PC-3 (cell line): Measurements from ENCODE around the gene JAZF1. TPM values are rescaled to one million over a fixed set of nuclear protein-coding genes. Genes with fewer than 3 reads are reported as not detected.

Experiments
- ATAC-seq: fragments of 200-7000 bp; cut with Tn5 transposase; 2 replicates; pipeline ENCODE4 v1.9.1; 2020; ENCODE audit warnings: mild to moderate bottlenecking, moderate library complexity
- BruUV-seq: library from RNA; stranded (reverse); fragments of 400-500 nt; replicated peaks from 2 replicates; lab custom pipeline; 2021; lab: Mats Ljungman, UMichigan
- CTCF ChIA-PET: fragments of 300-600 bp; sonication (Branson Sonifier 250); formaldehyde crosslinking; loops from one replicate; lab custom pipeline; 2022; ENCODE audit warnings: antibody characterized with exemption; lab: Charles Lee
- POLR2A ChIA-PET: fragments of 300-600 bp; sonication (Branson Sonifier 250); formaldehyde crosslinking; loops from one replicate; lab custom pipeline; 2022; ENCODE audit warnings: antibody characterized with exemption; ENCODE audit not compliant: unreplicated experiment; lab: Charles Lee
- DNase-seq: peaks from one replicate; pipeline ENCODE4 v3.0.0-alpha.2; 2015
- H2AFZ ChIP-seq: fragments of 300-600 bp; sonication (generic); 2 replicates; pipeline ENCODE4 v1.6.0; 2016; ENCODE audit warnings: antibody characterized with exemption, low read length
- H3F3A ChIP-seq: fragments of 300-600 bp; sonication (generic); one replicate; pipeline ENCODE4 v1.6.0; 2017; ENCODE audit warnings: antibody characterized with exemption, low read length, control low read depth, mild to moderate bottlenecking; ENCODE audit not compliant: unreplicated experiment
- H3K27ac ChIP-seq: fragments of 300-600 bp; sonication (generic); 2 replicates; pipeline ENCODE4 v1.5.1; 2016; ENCODE audit warnings: mild to moderate bottlenecking, low read length
- H3K27me3 ChIP-seq: fragments of 300-600 bp; sonication (generic); 2 replicates; pipeline ENCODE4 v1.6.1; 2016; ENCODE audit warnings: low read length, mixed read lengths
- H3K36me3 ChIP-seq: fragments of 300-600 bp; sonication (generic); 2 replicates; pipeline ENCODE4 v1.6.1; 2016; ENCODE audit warnings: low read depth, mixed run types, low read length, mixed read lengths
- H3K4me1 ChIP-seq: fragments of 300-600 bp; sonication (generic); 2 replicates; pipeline ENCODE4 v1.5.1; 2016; ENCODE audit warnings: low read length; ENCODE audit not compliant: insufficient read depth
- H3K4me2 ChIP-seq: fragments of 300-600 bp; sonication (generic); 2 replicates; pipeline ENCODE4 v1.6.0; 2016; ENCODE audit warnings: low read length
- H3K4me3 ChIP-seq: fragments of 300-600 bp; sonication (generic); 2 replicates; pipeline ENCODE4 v1.5.1; 2016; ENCODE audit warnings: mild to moderate bottlenecking, low read length, mixed read lengths
- H3K79me2 ChIP-seq: fragments of 300-600 bp; sonication (generic); 2 replicates; pipeline ENCODE4 v1.6.1; 2017; ENCODE audit warnings: low read length, mixed read lengths
- H3K9ac ChIP-seq: fragments of 300-600 bp; sonication (generic); 2 replicates; pipeline ENCODE4 v1.6.0; 2016; ENCODE audit warnings: mild to moderate bottlenecking, low read length
- H3K9me2 ChIP-seq: fragments of 300-600 bp; sonication (generic); replicated peaks from 2 replicates; pipeline ENCODE4 v1.6.1; 2016; ENCODE audit warnings: mixed run types, low read length, mixed read lengths
- H3K9me3 ChIP-seq: fragments of 300-600 bp; sonication (generic); 2 replicates; pipeline ENCODE4 v1.6.1; 2016; ENCODE audit warnings: low read length, mixed read lengths
- H4K20me1 ChIP-seq: fragments of 300-600 bp; sonication (generic); 2 replicates; pipeline ENCODE4 v1.6.1; 2016; ENCODE audit warnings: low read length, mixed read lengths
- EZH2 ChIP-seq: fragments of 300-600 bp; sonication (generic); IDR thresholded peaks from one replicate; pipeline ENCODE4 v1.6.1; 2017; ENCODE audit warnings: antibody characterized with exemption, mild to moderate bottlenecking, low read length; ENCODE audit not compliant: unreplicated experiment
- EZH2phosphoT487 ChIP-seq: fragments of 300-600 bp; sonication (generic); IDR thresholded peaks from 2 replicates; pipeline ENCODE4 v1.6.1; 2018; ENCODE audit warnings: mild to moderate bottlenecking, antibody characterized with exemption, low read length, borderline replicate concordance
- intact Hi-C: fragments of 100-400 bp; cut with micrococcal nuclease; formaldehyde crosslinking; loops from 2 replicates; pipeline ENCODE4 v1.9.0; 2023
- total RNA-seq: library from RNA; depleted of rRNA; stranded (reverse); fragments of >200 nt; gene quantifications from 2 replicates; pipeline ENCODE4 v1.2.3, GENCODE V29; 2014
- TF ChIP-seq, protein P1 (sequence below): fragments of 300-600 bp; sonication (generic); conservative IDR thresholded peaks from 2 replicates; pipeline ENCODE4 v1.5.1; 2017; ENCODE audit warnings: antibody characterized with exemption, low read depth, mild to moderate bottlenecking, low read length

The JAZF1 gene
- total RNA-seq, 1 experiment from 2014 or later: 2.3 TPM

DNA sequence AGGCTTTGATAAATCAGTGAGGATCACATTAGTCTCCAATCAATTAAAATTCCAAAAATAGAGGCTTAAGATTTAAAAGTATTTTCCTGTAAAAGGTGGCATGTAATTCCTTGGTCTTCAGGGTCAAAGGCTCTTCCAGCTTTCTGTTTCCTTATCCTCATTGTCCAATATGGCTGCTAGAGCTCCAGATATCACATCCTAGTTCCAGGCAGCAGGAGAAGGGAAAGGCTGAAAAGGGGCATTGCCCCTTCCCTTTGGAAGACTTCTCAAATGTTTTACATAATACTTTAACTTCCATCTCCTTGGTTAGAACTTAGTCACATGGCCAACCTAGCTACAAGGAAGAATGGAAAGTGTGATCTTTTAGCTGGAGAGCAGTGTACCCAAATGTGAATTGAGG lies 39.2 kb upstream of the JAZF1 start:
- Histone ChIP-seq H3K4me2 (no peak overlapping the region), H3K4me1 (no peaks in the 10 kb centered on the region; the same call in 1 of the 2 replicates), H3K36me3 (no peaks in the 10 kb centered on the region), H3K9me3 (no peaks in the 10 kb centered on the region), H3K79me2 (no peaks in the 10 kb centered on the region), H4K20me1 (no peaks in the 10 kb centered on the region), H2AFZ (no peak overlapping the region), H3K27me3 (peaks cover 10% of the 10 kb centered on the region; the same call in 1 of the 2 replicates), H3K27ac (no peak overlapping the region), H3K9me2 (no peaks in the 10 kb centered on the region), H3K4me3 (no peak overlapping the region), H3F3A (no peaks in the 10 kb centered on the region), H3K9ac (no peak overlapping the region)
- no peak for TF ChIP-seq EZH2
- intact Hi-C loops: no loop called here
- no peak for DNase-seq
- ChIA-PET POLR2A (no interaction called here), CTCF (no interaction called here)
- ATAC-seq: no peak
- BruUV-seq: no TSS peak

DNA sequence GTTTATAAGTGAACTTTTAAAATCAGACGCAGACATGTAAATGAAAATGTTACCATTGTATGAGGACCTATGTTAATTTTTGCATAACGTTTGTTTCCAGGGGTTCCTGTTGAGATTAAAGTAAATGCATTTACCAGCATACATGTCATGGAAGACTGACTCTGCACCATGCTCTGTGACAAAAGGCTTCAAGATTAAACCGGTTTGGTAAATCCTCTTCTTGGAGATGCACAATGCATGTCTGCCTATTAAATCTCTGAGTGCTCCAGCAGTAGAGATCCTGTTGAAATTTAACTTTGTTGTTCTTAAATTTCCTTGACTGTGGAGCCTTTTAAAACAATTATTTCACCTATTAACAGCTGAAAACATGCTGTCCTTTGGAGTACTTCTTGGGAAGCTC lies 36.5 kb upstream of the JAZF1 start:
- Histone ChIP-seq H3K27me3 (peaks cover 10% of the 10 kb centered on the region; the same call in 1 of the 2 replicates), H3K9me2 (no peaks in the 10 kb centered on the region), H3K4me1 (no peaks in the 10 kb centered on the region), H3K4me3 (no peak overlapping the region), H2AFZ (no peak overlapping the region), H3K36me3 (no peaks in the 10 kb centered on the region), H3K27ac (no peak overlapping the region), H3F3A (no peaks in the 10 kb centered on the region), H3K4me2 (no peak overlapping the region), H3K9ac (no peak overlapping the region), H3K79me2 (no peaks in the 10 kb centered on the region), H4K20me1 (no peaks in the 10 kb centered on the region), H3K9me3 (no peaks in the 10 kb centered on the region)
- no TSS peak for BruUV-seq
- POLR2A ChIA-PET: interaction anchor here (0.7 kb wide), 1 partner anchor 219 kb away, joined by 5 read pairs; no protein-coding TSS in a partner anchor
- intact Hi-C loops: no loop called here
- TF ChIP-seq EZH2 (no peak), EZH2phosphoT487 (no peak)
- TF ChIP-seq, protein P1, sequence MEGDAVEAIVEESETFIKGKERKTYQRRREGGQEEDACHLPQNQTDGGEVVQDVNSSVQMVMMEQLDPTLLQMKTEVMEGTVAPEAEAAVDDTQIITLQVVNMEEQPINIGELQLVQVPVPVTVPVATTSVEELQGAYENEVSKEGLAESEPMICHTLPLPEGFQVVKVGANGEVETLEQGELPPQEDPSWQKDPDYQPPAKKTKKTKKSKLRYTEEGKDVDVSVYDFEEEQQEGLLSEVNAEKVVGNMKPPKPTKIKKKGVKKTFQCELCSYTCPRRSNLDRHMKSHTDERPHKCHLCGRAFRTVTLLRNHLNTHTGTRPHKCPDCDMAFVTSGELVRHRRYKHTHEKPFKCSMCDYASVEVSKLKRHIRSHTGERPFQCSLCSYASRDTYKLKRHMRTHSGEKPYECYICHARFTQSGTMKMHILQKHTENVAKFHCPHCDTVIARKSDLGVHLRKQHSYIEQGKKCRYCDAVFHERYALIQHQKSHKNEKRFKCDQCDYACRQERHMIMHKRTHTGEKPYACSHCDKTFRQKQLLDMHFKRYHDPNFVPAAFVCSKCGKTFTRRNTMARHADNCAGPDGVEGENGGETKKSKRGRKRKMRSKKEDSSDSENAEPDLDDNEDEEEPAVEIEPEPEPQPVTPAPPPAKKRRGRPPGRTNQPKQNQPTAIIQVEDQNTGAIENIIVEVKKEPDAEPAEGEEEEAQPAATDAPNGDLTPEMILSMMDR: no peak
- DNase-seq (no peak), ATAC-seq (no peak)
- CTCF ChIA-PET: no interaction called here

DNA sequence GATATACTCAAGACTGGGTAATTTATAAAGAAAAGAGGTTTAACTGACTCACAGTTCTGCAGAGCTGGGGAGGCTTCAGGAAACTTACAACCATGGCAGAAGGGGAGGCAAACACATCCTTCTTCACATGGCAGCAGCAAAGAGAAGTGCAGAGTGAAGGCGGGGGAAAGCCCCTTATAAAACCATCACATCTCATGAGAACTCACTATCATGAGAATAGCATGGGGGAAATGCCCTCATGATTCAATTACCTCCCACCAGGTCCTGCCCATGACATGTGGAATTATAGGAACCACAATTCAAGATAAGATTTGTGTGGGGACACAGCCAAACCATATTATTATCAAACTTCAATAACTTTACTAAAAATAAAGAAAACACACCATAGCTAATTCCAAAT lies 30.4 kb upstream of the JAZF1 start:
- no peak overlapping the region for H3K27ac ChIP-seq
- ATAC-seq: no peak
- no peaks in the 10 kb centered on the region for H3F3A ChIP-seq
- BruUV-seq: no TSS peak
- CTCF ChIA-PET: no interaction called here
- no peaks in the 10 kb centered on the region for H4K20me1 ChIP-seq
- no peak overlapping the region for H2AFZ ChIP-seq
- H3K79me2 ChIP-seq: no peaks in the 10 kb centered on the region
- H3K9me3 ChIP-seq: no peaks in the 10 kb centered on the region
- no peak overlapping the region for H3K4me3 ChIP-seq
- DNase-seq: no peak
- no peak for TF ChIP-seq EZH2
- TF ChIP-seq, protein P1: no peak
- TF ChIP-seq EZH2phosphoT487: no peak
- H3K27me3 ChIP-seq: no peaks in the 10 kb centered on the region
- no peaks in the 10 kb centered on the region for H3K36me3 ChIP-seq
- no peaks in the 10 kb centered on the region for H3K9me2 ChIP-seq
- no peak overlapping the region for H3K9ac ChIP-seq
- POLR2A ChIA-PET: no interaction called here
- H3K4me1 ChIP-seq: no peaks in the 10 kb centered on the region
- no peak overlapping the region for H3K4me2 ChIP-seq
- intact Hi-C loops: no loop called here
